ENCODE data around the gene EPB41L5.
A peak's percentile ranks its signal among the peaks of the same experiment; 100 is the strongest.

GRCh38 chr2:120066800-120067547 is 54.1 kb downstream of the EPB41L5 start:
- TF ChIP-seq CTCF (IDR thresholded peaks at IDR 0.05) (peak in 1 of 4 donors; percentile 17), POLR2A (IDR thresholded peaks at IDR 0.05) (no peak)

Measured in right lobe of liver (tissue), 4 donors.